GM21526 (cell line): ENCODE results near the gene URM1.
"Not testable (repeated sequence)": the region's sequence is repeated elsewhere in the genome, so short reads cannot be mapped to it uniquely, and the experiment has no call there.

Source experiments
- ATAC-seq: cut with Tn5 transposase; IDR thresholded peaks from one replicate; pipeline ENCODE4 v1.9.1; 2021; ENCODE audit warnings: moderate library complexity; ENCODE audit not compliant: unreplicated experiment, low FRiP score

Gene URM1

GRCh38 chr9:128422022-128422782 lies 51.0 kb downstream of the URM1 start:
- not testable (repeated sequence) for ATAC-seq

GRCh38 chr9:128422783-128423150 lies 51.6 kb downstream of the URM1 start:
- no peak for ATAC-seq

GRCh38 chr9:128423356-128423755 lies 52.2 kb downstream of the URM1 start:
- ATAC-seq, result not testable (repeated sequence)

GRCh38 chr9:128424268-128424780 lies 53.1 kb downstream of the URM1 start:
- ATAC-seq, result no peak

- no peak for ATAC-seq
Measured at GRCh38 chr9:128428644-128429512, 57.7 kb downstream of the URM1 start.

GRCh38 chr9:128429513-128430086 lies 58.4 kb downstream of the URM1 start:
- ATAC-seq, result no peak

GRCh38 chr9:128431207-128431606 lies 60.0 kb downstream of the URM1 start:
- no peak for ATAC-seq

GRCh38 chr9:128434340-128434739 lies 63.2 kb downstream of the URM1 start:
- ATAC-seq, result no peak

GRCh38 chr9:128435611-128436010 lies 64.4 kb downstream of the URM1 start:
- ATAC-seq, result no peak

- peak; percentile 72 for ATAC-seq
Measured at GRCh38 chr9:128438343-128439109, 67.4 kb downstream of the URM1 start.

- ATAC-seq, result no peak
Measured at GRCh38 chr9:128439273-128439672, 68.1 kb downstream of the URM1 start.
